Naive thymus-derived CD4-positive, alpha-beta T cell (primary cell): ENCODE data around the gene MKX. TPM values are rescaled to one million over a fixed set of nuclear protein-coding genes. Genes with fewer than 3 reads are reported as not detected.

Experiments used
- ATAC-seq: fragments of 150-1000 bp; cut with Tn5 transposase; 2 replicates; pipeline ENCODE4 v1.10.0; 2021; ENCODE audit warnings: mild to moderate bottlenecking, moderate library complexity
- CTCF ChIA-PET: fragments of 350-600 bp; sonication (Branson Sonifier 250); formaldehyde crosslinking; loops from one replicate; lab custom pipeline; 2021; ENCODE audit warnings: antibody characterized with exemption; lab: Charles Lee
- POLR2A ChIA-PET: fragments of 350-600 bp; sonication (Branson Sonifier 250); formaldehyde crosslinking; loops from one replicate; lab custom pipeline; 2021; ENCODE audit warnings: antibody characterized with exemption, inconsistent platforms; lab: Charles Lee
- DNase-seq, 9 donors: peaks; one replicate each; pipeline versions ENCODE4 v3.0.0 to v3.0.0-alpha.2; 2020 to 2022; ENCODE audit warnings: mixed read lengths in 1 of 9
- H3K27ac ChIP-seq: one replicate; pipeline ENCODE4 v1.7.0; 2013; ENCODE audit warnings: mild to moderate bottlenecking, low read depth, low read length, moderate library complexity
- H3K27me3 ChIP-seq, 2 donors: one replicate each; pipeline ENCODE4 v1.7.0; 2013; ENCODE audit warnings: low read length in 2 of 2, mild to moderate bottlenecking in 2 of 2, moderate library complexity in 2 of 2; ENCODE audit not compliant: control insufficient read depth in 2 of 2, insufficient read depth in 2 of 2
- H3K36me3 ChIP-seq, 3 experiments: 1 replicate in 2 of 3; 2 replicates in 1 of 3; pipeline ENCODE4 v1.7.0; 2013; ENCODE audit warnings: low read length in 3 of 3, mild to moderate bottlenecking in 3 of 3, moderate library complexity in 1 of 3; ENCODE audit not compliant: insufficient read depth in 3 of 3, control insufficient read depth in 2 of 3
- H3K4me1 ChIP-seq, 2 donors: one replicate each; pipeline ENCODE4 v1.7.0; 2013; ENCODE audit warnings: low read length in 2 of 2, mild to moderate bottlenecking in 2 of 2, moderate library complexity in 1 of 2; ENCODE audit not compliant: control insufficient read depth in 2 of 2, insufficient read depth in 2 of 2
- H3K4me3 ChIP-seq: 2 replicates; pipeline ENCODE4 v1.7.0; 2013; ENCODE audit warnings: mild to moderate bottlenecking, low read length
- H3K9me3 ChIP-seq, 3 experiments: 1 replicate in 2 of 3; 2 replicates in 1 of 3; pipeline ENCODE4 v1.7.0; 2013; ENCODE audit warnings: low read length in 3 of 3; ENCODE audit not compliant: control insufficient read depth in 2 of 3
- H3K27ac Mint-ChIP-seq, 9 donors: one replicate each; pipeline ENCODE4 v1.8.0; 2020 to 2022; ENCODE audit warnings: mixed read lengths in 9 of 9, mild to moderate bottlenecking in 8 of 9, moderate library complexity in 5 of 9, inconsistent platforms in 2 of 9
- H3K27me3 Mint-ChIP-seq, 5 donors: one replicate each; pipeline ENCODE4 v1.8.0; 2021 to 2022; ENCODE audit warnings: mixed read lengths in 5 of 5, mild to moderate bottlenecking in 1 of 5
- H3K36me3 Mint-ChIP-seq, 5 donors: one replicate each; pipeline ENCODE4 v1.8.0; 2020 to 2022; ENCODE audit warnings: mixed read lengths in 5 of 5, mild to moderate bottlenecking in 3 of 5, inconsistent platforms in 1 of 5
- H3K4me1 Mint-ChIP-seq, 7 donors: one replicate each; pipeline ENCODE4 v1.8.0; 2020 to 2022; ENCODE audit warnings: mixed read lengths in 7 of 7, mild to moderate bottlenecking in 3 of 7, inconsistent platforms in 1 of 7
- H3K4me3 Mint-ChIP-seq, 10 donors: one replicate each; pipeline ENCODE4 v1.8.0; 2020 to 2022; ENCODE audit warnings: mild to moderate bottlenecking in 10 of 10, mixed read lengths in 10 of 10, moderate library complexity in 6 of 10, inconsistent platforms in 2 of 10
- H3K9me3 Mint-ChIP-seq, 11 donors: one replicate each; pipeline ENCODE4 v1.8.0; 2020 to 2022; ENCODE audit warnings: mixed read lengths in 11 of 11, mild to moderate bottlenecking in 4 of 11, inconsistent platforms in 1 of 11, moderate library complexity in 1 of 11
- intact Hi-C, 2 donors: fragments of 100-400 bp; cut with micrococcal nuclease; formaldehyde crosslinking; loops; one replicate each; pipeline ENCODE4 v1.15.1; 2023
- polyA plus RNA-seq, 2 donors: library from polyadenylated mRNA; unstranded; fragments of 300-500 nt; fragmentation: Illumina TruSeq; gene quantifications; one replicate each; pipeline ENCODE4 v1.2.3, GENCODE V29; 2021
- total RNA-seq, 6 experiments: library from RNA in 5 of 6; stranded (reverse) in 5 of 6; gene quantifications; 1 replicate in 5 of 6; 2 replicates in 1 of 6; pipeline ENCODE4 v1.2.3 and lab custom pipeline; 2021 to 2026

MKX gene
- total and polyA plus RNA-seq, 7 experiments from 2014 or later: not detected

DNA sequence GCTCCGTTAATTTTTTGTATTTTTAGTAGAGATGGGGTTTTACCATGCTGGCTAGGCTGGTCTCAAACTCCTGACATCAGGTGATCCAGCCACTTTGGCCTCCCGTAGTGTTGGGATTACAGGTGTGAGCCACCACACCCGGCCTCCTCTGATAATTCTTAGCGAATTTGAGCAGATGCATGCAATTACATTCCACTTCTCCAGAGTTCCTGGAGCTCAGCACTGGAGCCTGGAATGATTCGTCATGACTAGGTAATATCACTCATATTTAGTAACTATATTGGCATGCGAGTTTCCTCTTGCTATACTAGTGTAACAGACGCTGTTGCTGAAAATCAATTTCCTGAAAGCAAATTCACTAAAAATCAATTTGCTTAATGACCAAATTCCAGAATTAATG lies 86.8 kb downstream of the MKX start:
- Mint-ChIP-seq H3K27ac (no peak overlapping the region), H3K4me1 (peaks cover 0 to 12% (median 4%) of the 10 kb centered on the region in 7 donors), H3K27me3 (peaks cover 21 to 35% (median 32%) of the 10 kb centered on the region in 5 donors), H3K36me3 (no peaks in the 10 kb centered on the region), H3K9me3 (peaks cover 0 to 5% (median 0%) of the 10 kb centered on the region in 11 donors), H3K4me3 (no peak overlapping the region)
- ChIA-PET POLR2A (no interaction called here), CTCF (interaction anchor here (0.6 kb wide), 1 partner anchor 289 kb away, joined by 3 read pairs; no protein-coding TSS in a partner anchor)
- H3K36me3 ChIP-seq: no peaks in the 10 kb centered on the region
- no peak overlapping the region for H3K27ac ChIP-seq
- DNase-seq (no peak), ATAC-seq (no peak)
- intact Hi-C loops: loop anchor here in 1 of 2 donors (5.0 kb wide), 1 partner anchor 584 kb away; no protein-coding TSS in a partner anchor
- no peaks in the 10 kb centered on the region for H3K4me1 ChIP-seq
- no peaks in the 10 kb centered on the region for H3K9me3 ChIP-seq
- H3K27me3 ChIP-seq: no peaks in the 10 kb centered on the region
- H3K4me3 ChIP-seq: no peak overlapping the region

DNA sequence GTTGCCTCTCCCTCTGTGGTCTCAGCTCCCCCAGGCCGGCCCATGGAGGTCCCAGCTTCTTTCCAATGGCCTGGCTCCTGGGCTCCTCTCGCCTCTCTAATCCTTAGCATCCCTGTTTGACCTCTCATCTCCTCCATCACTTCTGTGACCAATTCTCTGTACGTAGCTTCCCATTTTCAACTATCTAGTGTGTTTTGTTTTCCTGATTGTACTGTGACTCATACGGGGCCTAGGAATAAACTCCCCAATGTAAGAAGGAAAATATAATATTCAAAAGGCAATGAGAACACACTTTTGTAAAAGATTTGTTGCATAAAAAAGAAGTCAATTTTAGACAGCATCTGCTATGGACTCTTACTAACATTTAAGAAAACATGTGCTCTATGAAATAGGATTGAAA lies 90.3 kb downstream of the MKX start:
- Histone ChIP-seq H3K27me3 (no peaks in the 10 kb centered on the region), H3K4me1 (no peaks in the 10 kb centered on the region), H3K9me3 (no peaks in the 10 kb centered on the region), H3K4me3 (no peak overlapping the region), H3K36me3 (no peaks in the 10 kb centered on the region), H3K27ac (no peak overlapping the region)
- ATAC-seq (no peak), DNase-seq (no peak)
- intact Hi-C loops: loop anchor here in 1 of 2 donors (5.0 kb wide), 1 partner anchor 587 kb away; no protein-coding TSS in a partner anchor
- no peak overlapping the region for H3K27ac Mint-ChIP-seq
- CTCF ChIA-PET: interaction anchor here (0.7 to 2.7 kb wide), 3 partner anchors 207 to 359 kb away, joined by 4 to 12 read pairs (median 5); no protein-coding TSS in a partner anchor
- no peak overlapping the region for H3K4me3 Mint-ChIP-seq
- no peaks in the 10 kb centered on the region for H3K36me3 Mint-ChIP-seq
- POLR2A ChIA-PET: no interaction called here
- H3K4me1 Mint-ChIP-seq: peaks cover 0 to 11% (median 7%) of the 10 kb centered on the region in 7 donors
- H3K9me3 Mint-ChIP-seq: peaks cover 0 to 5% (median 0%) of the 10 kb centered on the region in 11 donors
- H3K27me3 Mint-ChIP-seq: peaks cover 7 to 28% (median 15%) of the 10 kb centered on the region in 5 donors

DNA sequence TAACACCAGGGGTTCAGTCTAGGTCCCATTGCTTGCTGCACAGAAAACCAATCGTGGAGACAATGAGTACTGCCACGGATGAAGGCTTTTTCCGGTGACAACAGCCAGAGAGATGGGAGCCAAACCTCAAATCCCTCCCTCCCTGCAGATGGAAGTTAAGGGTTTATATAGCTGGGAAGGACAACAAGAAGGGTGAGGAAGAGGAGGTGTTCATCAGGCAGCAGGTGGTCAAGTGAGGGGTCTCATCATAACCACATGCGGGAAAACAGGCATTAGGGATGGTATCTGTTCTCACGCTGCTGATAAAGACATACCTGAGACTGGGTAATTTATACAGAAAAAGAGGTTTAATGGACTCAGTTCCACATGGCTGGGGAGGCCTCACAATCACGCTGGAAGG lies 91.3 kb downstream of the MKX start:
- ChIA-PET POLR2A (no interaction called here), CTCF (interaction anchor here (0.9 to 2.7 kb wide), 2 partner anchors 208 to 1794 kb away, joined by 5 to 12 read pairs; no protein-coding TSS in a partner anchor)
- ATAC-seq (no peak), DNase-seq (no peak)
- Histone ChIP-seq H3K27me3 (no peaks in the 10 kb centered on the region), H3K27ac (no peak overlapping the region), H3K4me1 (no peaks in the 10 kb centered on the region), H3K4me3 (no peak overlapping the region), H3K36me3 (no peaks in the 10 kb centered on the region), H3K9me3 (no peaks in the 10 kb centered on the region)
- intact Hi-C loops: no loop called here
- Mint-ChIP-seq H3K27me3 (peaks cover 4 to 30% (median 17%) of the 10 kb centered on the region in 5 donors), H3K4me3 (no peak overlapping the region), H3K4me1 (peaks cover 0 to 10% (median 7%) of the 10 kb centered on the region in 7 donors), H3K36me3 (no peaks in the 10 kb centered on the region), H3K27ac (no peak overlapping the region), H3K9me3 (peaks cover 0 to 5% (median 0%) of the 10 kb centered on the region in 11 donors)

DNA sequence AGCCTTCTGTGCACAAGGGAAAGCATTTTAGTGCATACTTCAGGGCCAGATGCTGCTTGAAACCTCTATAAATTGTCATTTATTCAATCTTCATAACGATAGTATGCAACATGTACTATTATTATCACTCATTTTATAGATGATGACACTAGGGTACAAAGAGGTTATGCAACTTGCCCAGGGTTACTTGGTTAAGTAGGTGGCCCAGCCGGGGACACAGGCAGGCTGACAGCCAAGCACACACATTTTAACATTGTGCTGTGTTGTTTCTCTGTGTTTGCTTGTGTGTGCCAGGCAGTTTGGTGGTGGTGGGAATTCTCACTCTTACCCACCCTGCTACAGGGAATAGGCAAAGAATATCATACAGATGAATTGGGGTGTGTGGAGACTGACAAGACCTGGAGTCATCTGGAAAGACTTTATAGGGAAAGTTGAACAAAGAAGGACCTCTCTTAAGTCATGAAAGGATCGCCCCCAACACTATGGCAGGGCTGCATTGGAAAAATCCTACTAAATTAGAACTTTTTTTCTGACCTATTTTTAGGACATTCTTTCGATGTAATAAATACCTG lies 98.9 kb downstream of the MKX start:
- Histone ChIP-seq H3K4me3 (no peak overlapping the region), H3K27me3 (no peaks in the 10 kb centered on the region), H3K4me1 (no peaks in the 10 kb centered on the region), H3K36me3 (no peaks in the 10 kb centered on the region), H3K27ac (no peak overlapping the region), H3K9me3 (no peaks in the 10 kb centered on the region)
- no peak overlapping the region for H3K27ac Mint-ChIP-seq
- CTCF ChIA-PET: no interaction called here
- peak overlapping the region in 1 of 10 donors; percentile 16 for H3K4me3 Mint-ChIP-seq
- H3K9me3 Mint-ChIP-seq: peaks cover 0 to 12% (median 5%) of the 10 kb centered on the region in 11 donors
- ATAC-seq: no peak
- H3K4me1 Mint-ChIP-seq: no peaks in the 10 kb centered on the region
- intact Hi-C loops: no loop called here
- POLR2A ChIA-PET: no interaction called here
- peaks cover 17 to 45% (median 40%) of the 10 kb centered on the region in 5 donors for H3K27me3 Mint-ChIP-seq
- H3K36me3 Mint-ChIP-seq: no peaks in the 10 kb centered on the region
- DNase-seq: no peak

DNA sequence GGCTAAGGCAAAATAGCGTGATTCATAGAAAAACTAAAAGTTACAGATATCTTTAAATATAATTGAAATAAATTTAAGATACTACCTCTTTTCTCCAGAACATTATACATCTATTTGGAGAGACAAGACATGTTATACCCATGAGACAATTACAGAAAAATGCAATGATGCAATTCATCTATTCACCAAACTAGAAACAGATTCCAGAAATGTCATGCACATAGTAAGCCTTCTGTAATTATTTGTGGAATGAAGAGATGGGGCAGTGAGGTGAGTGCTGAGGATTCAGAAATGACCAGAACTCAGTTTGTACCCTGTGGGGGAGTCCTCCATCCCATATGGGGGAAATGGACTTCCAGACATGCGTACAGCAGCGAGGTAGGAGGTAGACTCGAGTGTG lies 99.4 kb downstream of the MKX start:
- H3K36me3 ChIP-seq: no peaks in the 10 kb centered on the region
- no peak overlapping the region for H3K4me3 ChIP-seq
- Mint-ChIP-seq H3K36me3 (no peaks in the 10 kb centered on the region), H3K9me3 (peaks cover 0 to 14% (median 5%) of the 10 kb centered on the region in 11 donors), H3K27me3 (peaks cover 17 to 45% (median 40%) of the 10 kb centered on the region in 5 donors), H3K4me1 (no peaks in the 10 kb centered on the region), H3K4me3 (no peak overlapping the region), H3K27ac (no peak overlapping the region)
- H3K9me3 ChIP-seq: no peaks in the 10 kb centered on the region
- no peak for DNase-seq
- no peaks in the 10 kb centered on the region for H3K27me3 ChIP-seq
- intact Hi-C loops: no loop called here
- no peak for ATAC-seq
- POLR2A ChIA-PET: no interaction called here
- CTCF ChIA-PET: no interaction called here
- H3K27ac ChIP-seq: no peak overlapping the region
- H3K4me1 ChIP-seq: no peaks in the 10 kb centered on the region

DNA sequence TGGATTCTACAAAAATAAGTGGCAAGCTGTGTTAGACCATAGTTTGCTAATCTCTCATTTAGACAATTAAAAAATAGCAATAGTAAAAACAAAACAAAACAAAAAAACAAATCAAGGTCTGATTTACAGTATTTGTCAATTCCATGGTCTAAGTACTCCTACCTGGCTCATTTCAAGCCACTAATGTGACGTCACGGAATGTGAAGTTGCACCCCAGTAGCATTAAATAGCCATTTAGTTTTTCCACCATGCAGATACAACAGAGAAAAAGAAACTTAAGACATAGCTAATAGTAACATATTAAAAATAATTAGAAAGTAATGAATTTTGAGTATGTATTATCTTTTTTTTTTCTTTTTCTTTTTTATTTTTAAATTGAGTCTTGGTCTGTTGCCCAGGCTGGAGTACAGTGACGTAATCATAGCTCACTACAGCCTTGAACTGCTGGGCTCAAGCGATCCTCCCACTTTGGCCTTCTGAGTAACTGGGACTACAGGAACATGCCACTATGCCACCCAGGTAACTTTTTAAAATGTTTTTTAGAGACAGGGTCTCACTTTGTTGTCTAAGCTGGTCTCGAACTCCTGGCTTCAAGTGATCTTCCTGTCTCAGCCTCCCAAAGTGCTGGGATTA lies 101.2 kb downstream of the MKX start:
- H3K4me1 ChIP-seq: no peaks in the 10 kb centered on the region
- DNase-seq (no peak), ATAC-seq (no peak)
- H3K27me3 ChIP-seq: no peaks in the 10 kb centered on the region
- Mint-ChIP-seq H3K36me3 (no peaks in the 10 kb centered on the region), H3K9me3 (peaks cover 0 to 16% (median 5%) of the 10 kb centered on the region in 11 donors), H3K4me1 (no peaks in the 10 kb centered on the region), H3K4me3 (no peak overlapping the region), H3K27me3 (peaks cover 19 to 30% (median 25%) of the 10 kb centered on the region in 5 donors), H3K27ac (no peak overlapping the region)
- CTCF ChIA-PET: interaction anchor here (1.1 kb wide), 1 partner anchor 16 kb away, joined by 3 read pairs; no protein-coding TSS in a partner anchor
- H3K9me3 ChIP-seq: no peaks in the 10 kb centered on the region
- POLR2A ChIA-PET: no interaction called here
- H3K4me3 ChIP-seq: no peak overlapping the region
- H3K36me3 ChIP-seq: no peaks in the 10 kb centered on the region
- no peak overlapping the region for H3K27ac ChIP-seq
- intact Hi-C loops: no loop called here
